ENCODE data around the gene STAP2.

DNA sequence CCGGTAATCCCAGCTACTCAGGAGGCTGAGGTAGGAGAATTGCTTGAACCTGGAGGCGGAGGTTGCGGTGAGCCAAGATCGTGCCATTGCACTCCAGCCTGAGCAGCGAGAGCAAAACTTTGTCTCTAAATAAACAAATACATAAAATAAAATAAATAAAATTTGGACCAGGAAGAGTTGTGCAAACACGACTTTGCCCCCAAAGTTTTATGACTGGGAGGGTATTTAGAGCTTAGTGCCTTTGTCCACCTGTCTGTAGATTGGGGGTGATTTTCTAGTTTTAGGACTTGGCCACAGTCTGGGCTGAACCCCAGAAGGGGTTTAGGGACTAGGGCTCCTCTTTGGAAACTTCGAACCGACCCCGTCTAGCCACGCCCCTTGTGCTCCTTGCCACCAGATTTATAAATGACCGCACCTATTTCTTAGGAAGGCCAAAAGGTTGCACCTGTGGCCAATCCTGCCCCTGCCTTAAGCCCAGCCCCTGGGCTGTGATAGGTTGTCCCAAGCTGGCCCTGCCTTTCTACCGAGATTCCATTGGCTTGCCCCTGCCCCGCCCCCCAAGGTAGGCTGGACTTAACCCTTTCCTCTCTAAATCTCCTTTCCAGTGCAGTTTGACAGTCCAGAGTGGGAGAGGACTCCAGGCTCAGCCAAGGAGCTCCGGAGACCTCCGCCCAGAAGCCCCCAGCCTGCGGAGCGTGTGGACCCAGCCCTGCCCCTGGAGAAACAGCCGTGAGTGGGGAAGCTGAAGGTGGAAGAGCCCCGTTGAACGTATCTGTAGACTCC lies 54.3 kb downstream of the STAP2 start:
- TF ChIP-seq, protein P1, sequence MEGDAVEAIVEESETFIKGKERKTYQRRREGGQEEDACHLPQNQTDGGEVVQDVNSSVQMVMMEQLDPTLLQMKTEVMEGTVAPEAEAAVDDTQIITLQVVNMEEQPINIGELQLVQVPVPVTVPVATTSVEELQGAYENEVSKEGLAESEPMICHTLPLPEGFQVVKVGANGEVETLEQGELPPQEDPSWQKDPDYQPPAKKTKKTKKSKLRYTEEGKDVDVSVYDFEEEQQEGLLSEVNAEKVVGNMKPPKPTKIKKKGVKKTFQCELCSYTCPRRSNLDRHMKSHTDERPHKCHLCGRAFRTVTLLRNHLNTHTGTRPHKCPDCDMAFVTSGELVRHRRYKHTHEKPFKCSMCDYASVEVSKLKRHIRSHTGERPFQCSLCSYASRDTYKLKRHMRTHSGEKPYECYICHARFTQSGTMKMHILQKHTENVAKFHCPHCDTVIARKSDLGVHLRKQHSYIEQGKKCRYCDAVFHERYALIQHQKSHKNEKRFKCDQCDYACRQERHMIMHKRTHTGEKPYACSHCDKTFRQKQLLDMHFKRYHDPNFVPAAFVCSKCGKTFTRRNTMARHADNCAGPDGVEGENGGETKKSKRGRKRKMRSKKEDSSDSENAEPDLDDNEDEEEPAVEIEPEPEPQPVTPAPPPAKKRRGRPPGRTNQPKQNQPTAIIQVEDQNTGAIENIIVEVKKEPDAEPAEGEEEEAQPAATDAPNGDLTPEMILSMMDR (conservative IDR thresholded peaks at IDR 0.05; ENCODE audit: low read depth, low read length): no peak
- TF ChIP-seq EZH2 (IDR thresholded peaks at IDR 0.05; ENCODE audit: low read length, unreplicated experiment): no peak
- no peak for TF ChIP-seq EZH2phosphoT487 (IDR thresholded peaks at IDR 0.05; ENCODE audit: borderline replicate concordance, low read length)

Measured in PC-3 (cell line).